KG1 (cell line): ENCODE results near the gene IGF1R.

Experiments
- DNase-seq: peaks from one replicate; lab custom pipeline; 2025; lab: John Stamatoyannopoulos, UW

The IGF1R gene

GRCh38 chr15:98775498-98776230 lies 127.3 kb downstream of the IGF1R start:
- no peak for DNase-seq

GRCh38 chr15:98776607-98777281 lies 128.4 kb downstream of the IGF1R start:
- DNase-seq, result no peak

GRCh38 chr15:98777426-98777825 lies 129.1 kb downstream of the IGF1R start:
- no peak for DNase-seq

GRCh38 chr15:98778263-98778959 lies 130.1 kb downstream of the IGF1R start:
- no peak for DNase-seq

GRCh38 chr15:98778960-98779359 lies 130.6 kb downstream of the IGF1R start:
- DNase-seq, result no peak

GRCh38 chr15:98779463-98780071 lies 131.2 kb downstream of the IGF1R start:
- DNase-seq, result peak; percentile 63

- no peak for DNase-seq
Observed at GRCh38 chr15:98781838-98782237, 133.5 kb downstream of the IGF1R start.

GRCh38 chr15:98782801-98783200 lies 134.5 kb downstream of the IGF1R start:
- no peak for DNase-seq

GRCh38 chr15:98785431-98785806 lies 137.1 kb downstream of the IGF1R start:
- DNase-seq, result no peak

- no peak for DNase-seq
Observed at GRCh38 chr15:98785807-98786621, 137.7 kb downstream of the IGF1R start.

- DNase-seq, result no peak
Observed at GRCh38 chr15:98786717-98787116, 138.4 kb downstream of the IGF1R start.

GRCh38 chr15:98787194-98787593 lies 138.9 kb downstream of the IGF1R start:
- no peak for DNase-seq

- no peak for DNase-seq
Observed at GRCh38 chr15:98787936-98788757, 139.8 kb downstream of the IGF1R start.

- DNase-seq, result no peak
Observed at GRCh38 chr15:98789020-98789419, 140.7 kb downstream of the IGF1R start.

GRCh38 chr15:98790270-98790669 lies 141.9 kb downstream of the IGF1R start:
- no peak for DNase-seq

- DNase-seq, result no peak
Observed at GRCh38 chr15:98791046-98791701, 142.8 kb downstream of the IGF1R start.

GRCh38 chr15:98792117-98792516 lies 143.8 kb downstream of the IGF1R start:
- DNase-seq, result no peak

GRCh38 chr15:98794211-98794610 lies 145.9 kb downstream of the IGF1R start:
- DNase-seq, result no peak

- DNase-seq, result no peak
Observed at GRCh38 chr15:98794748-98795147, 146.4 kb downstream of the IGF1R start.

GRCh38 chr15:98795980-98796379 lies 147.6 kb downstream of the IGF1R start:
- DNase-seq, result no peak
